NCI-H345 treated with DMSO at 0.1 percent for 48 hours (cell line): ENCODE results near the gene RAD18.

Experiments used
- DNase-seq: peaks from one replicate; lab custom pipeline; 2025; ENCODE audit not compliant: unreplicated experiment; lab: John Stamatoyannopoulos, UW

Gene RAD18, protein sequence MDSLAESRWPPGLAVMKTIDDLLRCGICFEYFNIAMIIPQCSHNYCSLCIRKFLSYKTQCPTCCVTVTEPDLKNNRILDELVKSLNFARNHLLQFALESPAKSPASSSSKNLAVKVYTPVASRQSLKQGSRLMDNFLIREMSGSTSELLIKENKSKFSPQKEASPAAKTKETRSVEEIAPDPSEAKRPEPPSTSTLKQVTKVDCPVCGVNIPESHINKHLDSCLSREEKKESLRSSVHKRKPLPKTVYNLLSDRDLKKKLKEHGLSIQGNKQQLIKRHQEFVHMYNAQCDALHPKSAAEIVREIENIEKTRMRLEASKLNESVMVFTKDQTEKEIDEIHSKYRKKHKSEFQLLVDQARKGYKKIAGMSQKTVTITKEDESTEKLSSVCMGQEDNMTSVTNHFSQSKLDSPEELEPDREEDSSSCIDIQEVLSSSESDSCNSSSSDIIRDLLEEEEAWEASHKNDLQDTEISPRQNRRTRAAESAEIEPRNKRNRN

DNA sequence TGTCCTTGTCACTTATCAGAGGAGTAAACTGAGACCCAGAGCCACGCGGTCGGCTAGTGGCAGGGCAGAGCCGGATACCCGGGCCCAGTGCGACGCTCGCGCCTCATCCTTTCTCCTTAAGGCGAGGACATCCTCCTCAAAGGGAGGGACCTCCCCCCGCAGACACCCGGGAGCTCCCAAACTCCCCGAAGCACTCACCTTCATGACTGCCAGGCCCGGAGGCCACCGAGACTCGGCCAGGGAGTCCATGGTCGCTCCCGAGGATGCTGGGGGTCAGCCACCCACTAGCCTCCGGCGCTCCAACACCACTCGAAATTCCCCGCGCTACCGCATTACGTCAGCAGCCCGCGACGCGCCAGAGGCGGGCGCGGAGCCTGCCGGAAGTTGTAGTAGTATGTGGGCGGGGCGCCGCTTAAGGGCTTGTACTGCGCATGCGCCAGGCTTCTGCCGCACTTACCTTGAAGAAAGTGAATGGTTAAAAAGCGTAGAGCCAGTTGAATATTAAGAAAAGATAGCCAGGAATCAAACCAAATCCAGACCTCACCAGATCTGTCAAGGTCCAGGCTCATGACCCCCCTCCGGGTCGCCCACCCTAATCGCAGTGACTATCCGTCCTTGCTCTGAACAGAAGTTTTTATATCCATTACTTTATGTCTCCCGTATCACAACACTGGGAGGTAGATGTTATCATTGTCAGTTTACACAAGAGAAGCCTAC is at the start of gene RAD18:
TSS of gene RAD18 (minus strand) at position 336 of the 717 bp plus-strand sequence. CDS start at position 249, 87 bp downstream.
- DNase-seq, result peak; percentile 84

DNA sequence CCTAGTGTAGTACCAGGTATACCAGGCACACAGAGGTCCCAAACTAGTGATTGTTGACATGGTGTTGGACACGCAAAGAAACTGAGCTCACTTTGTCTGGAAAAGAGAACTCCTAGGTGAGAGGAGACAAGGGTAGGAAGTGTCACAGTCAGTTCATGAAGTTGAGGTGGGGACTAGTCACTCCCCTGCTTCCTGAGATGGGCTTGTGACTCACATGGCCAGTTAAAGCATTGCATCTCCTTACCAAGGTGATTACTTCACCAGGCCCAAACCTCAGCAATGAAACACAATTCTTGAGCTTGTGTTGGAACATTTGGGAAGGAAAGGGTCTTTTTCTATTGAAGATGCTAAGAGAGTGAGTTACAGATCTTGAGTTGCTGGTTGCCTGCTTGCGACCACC is 49.2 kb upstream of the RAD18 start:
- no peak for DNase-seq

DNA sequence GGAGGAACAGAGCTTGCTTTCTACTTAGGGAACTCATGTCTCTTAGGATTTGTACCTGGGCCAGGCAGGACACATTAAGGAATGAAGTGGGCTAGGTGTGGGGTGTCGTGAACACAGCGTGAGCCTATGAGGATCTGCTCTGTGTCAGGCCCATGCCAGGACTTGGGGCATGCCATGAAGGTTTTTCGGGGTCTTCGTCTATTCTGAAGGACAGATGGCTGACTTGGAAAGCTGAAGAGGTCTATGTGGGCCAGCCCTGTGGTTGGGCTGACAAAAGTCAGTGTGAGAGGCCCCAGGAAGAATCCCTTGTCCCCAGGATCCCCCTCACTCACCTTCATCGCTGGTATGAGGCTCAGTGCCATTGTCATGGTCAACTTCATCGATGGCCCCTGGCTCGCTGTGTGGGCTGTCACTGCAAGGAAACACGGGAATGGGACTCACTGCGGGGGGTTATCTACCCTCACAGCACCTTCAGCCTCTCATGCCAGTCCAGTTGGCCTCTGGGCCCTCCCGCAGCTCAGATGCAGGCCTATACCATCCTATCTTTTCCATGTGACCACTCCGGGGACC is 46.8 kb upstream of the RAD18 start:
- no peak for DNase-seq

DNA sequence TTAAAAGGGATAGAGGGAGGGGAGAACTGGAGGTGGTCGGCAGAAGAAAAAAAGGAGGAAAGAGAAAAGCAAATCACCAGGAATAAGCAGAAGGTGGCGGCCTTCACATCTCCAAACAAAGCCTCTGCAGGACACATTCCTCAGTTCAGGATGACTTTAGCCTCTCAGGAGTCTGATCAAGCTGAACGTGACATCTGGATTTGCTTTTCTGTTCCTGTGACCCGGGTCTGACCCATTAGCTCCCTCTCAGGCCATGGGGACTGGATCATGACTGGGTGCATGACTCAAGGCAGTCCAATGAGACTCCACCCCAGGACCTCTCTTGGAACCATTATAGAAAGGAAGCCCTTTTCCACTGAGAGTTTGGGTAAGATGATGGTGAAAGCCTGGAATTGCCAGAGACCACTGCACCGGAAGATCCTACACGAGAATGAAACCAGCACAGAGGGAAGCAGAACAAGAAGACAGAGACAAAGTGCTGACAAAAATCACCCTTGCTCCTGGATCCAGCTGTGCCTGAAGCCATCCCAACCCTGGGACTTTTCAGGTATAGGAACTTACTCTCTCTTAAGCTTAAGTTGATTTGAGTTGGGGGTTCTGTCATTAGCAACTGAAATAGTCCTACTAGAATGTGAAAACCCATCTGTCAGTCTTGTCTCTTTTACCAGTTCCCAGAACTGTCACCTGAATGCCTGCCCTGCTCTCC is 45.4 kb upstream of the RAD18 start:
- DNase-seq, result no peak

DNA sequence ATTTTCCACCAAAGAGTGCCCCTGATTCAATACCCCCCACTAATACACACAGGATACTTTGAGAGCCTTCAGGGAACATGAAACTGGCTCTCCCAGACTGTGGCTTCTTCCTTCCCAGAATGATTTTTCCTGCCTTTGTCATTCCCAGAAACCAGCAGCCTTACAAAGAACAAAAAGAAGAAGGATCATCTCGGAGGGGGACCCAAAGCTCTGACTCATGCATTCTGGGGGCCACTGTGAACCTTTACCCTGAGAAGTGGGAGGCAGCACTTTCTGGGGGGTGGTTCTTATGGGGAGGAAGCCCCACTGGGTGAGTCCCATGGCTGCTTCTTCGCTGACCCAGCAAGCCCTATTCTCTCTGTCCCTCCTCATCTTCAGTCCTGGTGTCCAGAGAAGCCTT is 44.7 kb upstream of the RAD18 start:
- DNase-seq, result no peak

DNA sequence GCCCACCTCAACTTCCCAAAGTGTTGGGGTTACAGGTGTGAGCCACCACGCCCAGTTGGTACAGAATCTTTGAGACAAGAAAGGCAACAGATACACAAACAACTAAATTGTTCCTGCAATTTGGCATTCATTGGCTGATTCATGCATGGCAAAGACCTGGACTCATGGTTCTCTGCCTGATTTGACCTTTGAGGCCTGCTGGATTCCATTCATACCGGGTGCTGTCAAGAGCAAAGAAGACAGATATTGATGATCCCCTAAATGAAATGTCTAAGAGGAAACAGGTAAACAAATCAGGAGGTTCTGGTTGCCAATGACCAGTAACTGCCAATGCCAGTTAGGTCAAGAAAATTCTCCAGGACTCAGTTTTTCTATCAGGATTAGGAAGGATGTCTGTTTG is 43.9 kb upstream of the RAD18 start:
- no peak for DNase-seq

DNA sequence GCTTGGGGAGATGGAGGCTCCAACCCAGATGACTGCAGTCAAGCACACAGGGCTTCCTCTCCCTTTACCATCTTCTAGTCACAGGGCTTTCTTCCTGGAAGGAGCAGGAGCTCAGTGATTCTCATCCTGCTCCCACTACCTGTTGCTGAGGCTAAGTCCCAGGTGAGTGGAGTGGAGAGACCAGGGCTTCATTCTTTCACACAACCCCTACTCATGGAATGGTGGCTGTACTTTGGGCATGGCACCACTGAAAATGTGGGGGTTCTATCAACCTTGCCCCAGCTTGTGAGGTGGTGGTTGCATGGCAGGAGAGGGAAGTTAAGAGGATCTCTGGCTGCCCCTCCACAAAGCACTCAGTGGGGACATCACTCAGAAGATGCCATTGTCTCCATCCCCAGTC is 36.8 kb upstream of the RAD18 start:
- no peak for DNase-seq

DNA sequence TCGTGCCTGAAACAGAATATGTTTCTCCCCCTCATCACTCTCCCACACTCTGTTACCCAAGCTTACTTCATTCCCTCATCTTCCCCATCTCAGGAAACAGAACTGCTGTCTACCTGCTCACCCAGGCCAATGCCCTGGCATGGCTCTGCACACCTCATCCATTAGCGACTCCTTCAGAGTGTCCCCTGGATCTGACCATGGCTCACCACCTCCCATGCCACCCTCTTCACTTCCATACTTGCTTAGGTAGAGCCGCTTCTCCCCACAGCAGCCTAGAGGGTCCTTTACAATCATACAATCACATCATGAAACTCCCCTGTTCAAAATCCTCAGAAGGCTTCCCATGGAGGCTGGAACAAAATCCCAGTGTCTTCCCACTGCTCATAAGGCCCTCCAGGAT is 33.9 kb upstream of the RAD18 start:
- DNase-seq, result no peak

DNA sequence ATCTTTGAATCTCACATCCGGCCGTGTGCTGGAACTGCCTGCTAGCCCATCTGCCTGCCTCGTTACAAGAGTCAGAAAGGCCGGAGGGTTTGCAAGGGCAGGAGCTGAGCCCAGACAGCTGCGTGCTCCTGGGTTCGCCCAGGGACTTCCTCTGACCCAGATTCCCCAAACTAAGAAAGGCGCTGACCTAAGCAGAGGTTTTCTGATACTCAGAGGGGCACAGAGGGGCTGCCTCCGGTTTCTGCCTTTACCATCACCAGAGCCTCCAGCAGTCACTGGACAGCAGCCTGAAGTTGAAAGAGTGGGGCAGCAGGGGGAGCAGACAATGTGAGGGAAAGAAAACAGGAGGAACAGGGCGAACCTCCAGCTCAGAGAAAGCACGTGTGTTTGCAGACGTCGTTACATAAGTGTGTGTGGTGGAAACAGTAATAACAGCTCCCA is 33.4 kb upstream of the RAD18 start:
- no peak for DNase-seq

DNA sequence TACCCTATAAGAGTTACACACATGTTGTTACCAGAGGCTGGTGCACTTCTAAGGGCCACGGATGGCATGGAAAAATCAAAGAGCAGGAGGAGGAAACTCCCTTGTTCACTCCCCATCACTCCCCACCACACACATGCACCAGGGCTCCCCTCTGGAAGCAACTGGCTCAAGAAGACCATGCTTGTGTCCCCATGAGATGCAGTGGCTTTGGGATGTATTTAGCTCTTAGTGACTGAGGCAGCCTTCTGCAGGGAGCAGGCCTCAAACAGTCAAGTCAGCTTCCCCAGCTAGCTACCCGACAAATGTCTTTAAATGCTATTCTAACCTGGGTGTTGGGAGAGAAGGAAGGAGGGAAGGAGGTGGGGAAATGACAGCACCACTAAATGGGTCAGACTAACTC is 32.9 kb upstream of the RAD18 start:
- no peak for DNase-seq

DNA sequence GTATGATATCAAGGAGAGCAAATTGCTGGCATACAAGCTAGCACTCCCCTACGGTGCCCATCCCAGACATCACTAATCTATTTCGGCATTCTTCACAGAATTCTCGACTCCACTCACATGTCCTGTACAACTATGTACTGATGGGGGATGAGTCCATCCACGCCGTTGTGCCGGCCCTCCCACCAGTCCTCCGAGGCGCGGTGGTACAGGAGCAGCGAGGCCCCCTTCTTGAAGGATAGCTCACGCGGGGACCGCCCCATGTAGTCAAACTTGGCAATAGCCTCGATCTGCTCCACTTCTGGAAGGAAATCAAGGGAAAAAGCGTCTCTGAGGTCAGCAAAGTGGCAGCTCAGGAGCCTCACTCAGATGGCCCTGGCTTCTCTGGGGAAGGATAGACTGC is 31.0 kb upstream of the RAD18 start:
- no peak for DNase-seq

DNA sequence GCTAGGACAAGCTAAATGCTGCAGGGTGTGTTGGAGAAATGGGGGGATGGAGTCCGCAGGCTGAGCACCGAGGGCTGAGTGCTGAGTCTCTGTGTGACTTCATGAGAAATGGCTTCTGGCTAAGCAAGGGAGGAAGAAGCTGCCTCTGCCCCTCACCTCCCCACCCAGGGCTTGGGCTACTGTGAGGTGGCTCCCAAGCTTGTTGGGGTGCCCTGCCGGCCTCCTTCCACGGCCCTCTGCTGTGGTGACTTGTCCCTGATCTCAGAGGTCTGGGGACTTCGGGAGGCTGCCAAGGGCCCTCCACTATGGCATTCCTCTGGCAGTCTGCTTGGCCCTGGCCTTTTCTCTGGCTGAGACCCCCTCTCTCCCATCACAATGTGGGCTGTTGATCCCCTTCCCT is 30.1 kb upstream of the RAD18 start:
- DNase-seq, result no peak

DNA sequence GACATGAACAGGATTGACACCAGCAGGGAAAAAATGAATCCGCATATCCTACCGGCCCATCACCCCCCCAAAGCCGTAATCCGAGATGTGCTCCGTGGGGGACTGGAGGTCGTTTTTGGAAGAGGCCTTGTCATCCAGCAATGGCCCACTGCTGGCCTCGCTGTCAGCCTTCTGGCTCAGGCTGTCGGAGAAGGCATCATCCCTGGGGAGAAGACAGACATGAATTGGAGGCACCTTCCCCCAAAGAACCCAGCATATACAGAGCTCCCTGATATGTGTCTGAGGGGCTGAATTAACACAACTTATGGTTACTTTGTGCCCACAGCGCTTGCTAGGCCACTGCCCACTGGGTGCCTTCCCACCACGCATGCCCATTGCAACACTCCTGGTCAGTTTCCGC is 29.6 kb upstream of the RAD18 start:
- DNase-seq, result no peak

DNA sequence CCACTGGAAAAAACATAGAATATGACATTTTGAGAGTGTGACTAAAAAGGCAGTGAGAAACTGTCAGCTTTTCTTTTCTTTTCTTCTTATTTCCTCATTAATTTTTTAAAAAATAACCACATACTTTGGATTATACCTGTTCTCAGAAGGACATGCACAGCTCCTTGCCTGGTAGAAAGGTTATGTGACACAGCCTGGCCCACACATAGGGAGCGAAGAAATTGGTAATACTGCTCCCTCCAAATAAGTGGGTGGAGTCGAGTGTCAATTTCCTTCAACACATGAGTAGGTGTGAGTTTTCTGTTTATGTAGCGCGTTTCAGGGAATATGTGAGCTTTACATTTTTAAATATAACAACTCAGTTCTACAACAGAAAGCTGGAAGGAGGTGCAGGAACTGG is 28.9 kb upstream of the RAD18 start:
- DNase-seq, result no peak

DNA sequence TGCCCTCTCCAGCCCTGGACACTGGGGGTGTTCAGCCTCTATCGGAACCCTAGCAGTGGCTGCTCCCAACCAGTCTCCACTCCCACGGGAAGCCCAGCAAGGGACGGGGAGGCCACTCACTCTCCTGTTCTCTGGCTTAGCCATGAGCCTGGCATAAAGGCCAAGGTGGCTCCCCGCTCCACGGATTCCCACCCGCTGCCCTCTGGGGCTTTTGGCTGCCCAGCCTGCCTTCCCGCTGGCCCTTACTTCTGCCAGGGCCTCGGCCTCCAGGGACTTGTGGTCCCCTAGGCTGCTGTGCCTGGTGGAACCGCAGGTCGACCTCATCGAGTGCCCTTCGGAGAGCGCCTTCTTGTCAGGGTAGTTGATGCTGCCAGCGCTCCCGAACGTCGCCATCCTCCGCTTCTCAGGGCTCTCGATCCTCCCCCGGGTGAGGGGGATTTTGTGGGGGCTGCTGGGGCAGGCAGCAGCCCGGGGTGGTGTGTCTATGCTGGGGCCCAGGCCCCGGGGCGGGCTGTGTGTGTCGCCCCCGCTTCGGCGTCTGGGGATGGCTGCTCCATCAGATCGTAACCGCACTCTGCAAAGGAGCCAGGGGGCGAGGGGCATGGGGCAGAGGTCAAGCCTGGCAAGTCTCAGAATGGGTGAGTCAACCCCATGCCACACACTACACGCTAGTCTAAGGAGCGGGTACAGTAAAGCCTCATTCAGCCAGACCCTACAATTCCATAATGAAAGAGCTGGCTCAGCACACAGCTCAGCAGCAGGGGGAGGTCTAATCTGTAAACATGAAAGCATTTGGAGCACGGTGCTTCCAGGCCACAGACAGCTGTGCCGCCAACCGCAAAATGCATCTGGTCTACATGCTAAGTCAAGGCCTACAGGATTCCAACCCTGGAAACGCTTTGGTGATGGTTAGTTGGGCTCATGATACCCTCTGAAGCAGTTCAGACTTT is 27.3 kb upstream of the RAD18 start:
- no peak for DNase-seq

DNA sequence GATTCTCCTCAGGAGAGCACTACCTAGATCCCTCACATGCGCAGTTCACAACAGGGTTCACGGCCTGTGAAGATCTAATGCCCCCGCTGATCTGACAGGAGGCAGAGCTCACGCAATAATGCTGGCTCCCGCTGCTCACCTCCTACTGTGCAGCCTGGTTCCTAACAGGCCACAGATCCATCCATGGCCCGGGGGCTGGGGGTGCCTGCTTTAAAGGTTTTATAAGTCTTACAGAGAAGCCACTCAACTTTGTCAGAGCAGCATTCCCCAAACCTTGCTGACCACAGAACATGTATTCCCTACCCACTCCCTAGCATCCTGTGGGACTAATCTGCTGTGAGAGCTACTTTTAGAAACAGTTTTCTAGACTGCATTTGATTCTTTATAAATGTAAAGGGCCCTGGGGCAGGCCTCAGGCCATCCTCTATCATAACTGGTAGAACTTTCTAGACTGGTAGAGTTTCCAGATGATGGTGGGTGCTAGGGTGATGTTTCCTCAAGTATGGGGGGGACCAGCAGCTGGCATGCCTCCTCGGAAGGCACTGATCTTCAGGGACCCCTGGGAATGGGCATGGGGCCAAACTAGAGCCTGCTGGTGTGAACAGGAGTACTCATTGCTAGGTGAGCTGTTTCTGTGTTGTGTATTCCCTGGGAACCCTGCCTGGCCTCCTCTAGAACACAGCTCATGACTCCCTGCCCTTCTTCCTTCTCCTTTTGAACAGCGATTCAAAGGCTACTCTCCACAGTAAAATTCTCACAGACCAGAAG is 25.7 kb upstream of the RAD18 start:
- DNase-seq, result no peak

DNA sequence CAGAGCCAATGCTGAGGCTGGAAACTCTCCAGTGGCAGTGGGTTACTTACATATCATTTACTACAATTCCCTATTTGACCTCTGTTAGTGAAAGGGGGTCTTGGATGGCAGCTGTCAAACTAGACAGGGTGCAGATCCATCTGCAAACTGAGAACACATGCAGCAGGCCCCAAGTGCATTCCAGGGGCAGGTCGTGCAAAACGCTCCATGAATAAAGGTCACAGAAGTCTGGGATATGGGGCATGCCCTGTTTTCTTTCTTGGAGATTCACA is 25.0 kb upstream of the RAD18 start:
- DNase-seq, result no peak

DNA sequence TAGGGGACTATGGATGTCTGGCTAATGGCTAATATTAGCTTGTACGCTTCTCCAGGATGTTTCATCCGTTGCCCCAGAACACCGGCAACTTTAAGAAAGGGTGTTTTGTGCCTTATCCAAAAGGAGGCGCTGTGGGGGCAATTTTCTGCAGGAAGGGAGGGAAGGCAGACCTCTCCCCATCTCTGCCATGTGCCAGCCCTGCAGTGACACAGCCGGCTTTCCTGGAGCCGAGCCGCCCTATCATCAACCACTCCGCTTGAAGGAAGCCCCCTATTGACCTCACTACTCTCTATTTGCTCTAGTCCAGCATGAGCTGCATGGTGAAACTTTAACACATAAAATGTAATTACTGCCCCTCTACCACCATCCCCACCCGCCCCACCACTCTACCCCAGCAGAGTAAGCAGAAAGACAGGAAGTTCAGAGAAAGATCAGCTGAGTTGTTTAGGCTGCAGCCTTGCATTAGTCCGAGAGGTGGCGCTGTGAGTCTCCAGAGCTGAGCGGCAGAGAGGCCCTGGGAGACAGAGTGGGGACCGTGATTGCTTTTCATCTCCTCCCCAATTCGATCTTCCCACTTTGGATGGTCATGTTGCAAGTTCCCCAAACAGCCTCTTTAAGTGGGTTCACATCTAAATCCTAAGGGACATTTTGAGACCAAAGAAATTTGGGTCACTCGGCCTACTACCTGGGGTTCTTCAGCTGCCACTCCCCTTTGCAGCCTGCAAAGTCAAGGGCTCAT is 24.5 kb upstream of the RAD18 start:
- no peak for DNase-seq

DNA sequence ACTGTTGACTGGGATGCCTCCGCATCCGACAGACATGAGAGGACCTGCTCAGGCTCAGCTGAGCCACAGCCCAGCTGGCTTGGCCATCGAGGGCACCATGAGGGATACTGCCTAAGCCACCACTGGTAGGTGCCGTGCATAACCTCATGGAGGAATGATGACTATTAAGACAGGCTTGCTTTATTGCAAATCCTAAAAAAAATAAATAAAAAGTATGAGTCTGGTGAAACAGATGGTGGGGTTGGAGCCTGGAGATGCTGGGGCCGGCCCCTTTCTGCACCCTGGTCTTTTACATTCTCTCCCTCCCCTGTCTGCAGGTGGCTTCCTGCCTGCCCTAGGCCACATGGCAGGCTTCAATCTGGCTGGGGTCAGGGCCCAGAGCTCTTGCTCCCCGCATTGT is 24.0 kb upstream of the RAD18 start:
- no peak for DNase-seq
